Left kidney (tissue), 2 donors: ENCODE data around the gene ZNF648. TPM values are rescaled to one million over a fixed set of nuclear protein-coding genes. Genes with fewer than 3 reads are reported as not detected.
"Not testable (repeated sequence)": the region's sequence is repeated elsewhere in the genome, so short reads cannot be mapped to it uniquely, and the experiment has no call there.

Experiments
- DNase-seq: peaks from one replicate; pipeline ENCODE4 v3.0.0-alpha.2; 2013
- polyA plus RNA-seq: library from polyadenylated mRNA; unstranded; fragments of 120-200 nt; gene quantifications from one replicate; pipeline ENCODE4 v1.2.1, GENCODE V29; 2013; ENCODE audit not compliant: insufficient read length

Gene ZNF648
- polyA plus RNA-seq, 1 donor, result 0.63 TPM

GRCh38 chr1:182029002-182029378 is 32.5 kb downstream of the ZNF648 start:
- DNase-seq, result no peak

GRCh38 chr1:182015360-182015759 is 46.2 kb downstream of the ZNF648 start:
- no peak for DNase-seq

GRCh38 chr1:182010800-182011370 is 50.6 kb downstream of the ZNF648 start:
- not testable (repeated sequence) for DNase-seq

GRCh38 chr1:182005398-182005797 is 56.1 kb downstream of the ZNF648 start:
- not testable (repeated sequence) for DNase-seq

- DNase-seq, result no peak
Measured at GRCh38 chr1:182004601-182005000, 56.9 kb downstream of the ZNF648 start.
